Hepatocyte (in vitro differentiated cells): ENCODE results near the gene IL21R. TPM values are rescaled to one million over a fixed set of nuclear protein-coding genes. Genes with fewer than 3 reads are reported as not detected.

Source experiments
- DNase-seq: peaks from one replicate; pipeline ENCODE4 v3.0.0-alpha.2; 2016; ENCODE audit warnings: low spot score
- H2AFZ ChIP-seq: fragments of 200-600 bp; sonication (generic); 2 replicates; pipeline ENCODE4 v1.6.0; 2016; ENCODE audit warnings: antibody characterized with exemption, mild to moderate bottlenecking
- H3K27ac ChIP-seq: fragments of 200-600 bp; sonication (generic); 2 replicates; pipeline ENCODE4 v1.5.1; 2016; ENCODE audit warnings: mild to moderate bottlenecking
- H3K27me3 ChIP-seq: fragments of 200-600 bp; sonication (generic); 2 replicates; pipeline ENCODE4 v1.6.1; 2016
- H3K36me3 ChIP-seq: fragments of 200-600 bp; sonication (generic); replicated peaks from 2 replicates; pipeline ENCODE4 v1.5.1; 2016; ENCODE audit warnings: low read depth; ENCODE audit not compliant: insufficient read depth
- H3K4me1 ChIP-seq: fragments of 200-600 bp; sonication (generic); 2 replicates; pipeline ENCODE4 v1.5.1; 2016; ENCODE audit warnings: mild to moderate bottlenecking, moderate library complexity; ENCODE audit not compliant: insufficient read depth
- H3K4me2 ChIP-seq: fragments of 200-600 bp; sonication (generic); 2 replicates; pipeline ENCODE4 v1.6.0; 2016
- H3K4me3 ChIP-seq: fragments of 200-600 bp; sonication (generic); 2 replicates; pipeline ENCODE4 v1.5.1; 2016; ENCODE audit warnings: mild to moderate bottlenecking
- H3K79me2 ChIP-seq: fragments of 200-600 bp; sonication (generic); 2 replicates; pipeline ENCODE4 v1.6.0; 2017; ENCODE audit warnings: mild to moderate bottlenecking
- H3K9me2 ChIP-seq: fragments of 200-600 bp; sonication (generic); replicated peaks from 2 replicates; pipeline ENCODE4 v1.6.0; 2017; ENCODE audit warnings: mild to moderate bottlenecking; ENCODE audit not compliant: insufficient read depth
- H3K9me3 ChIP-seq: fragments of 200-600 bp; sonication (generic); 2 replicates; pipeline ENCODE4 v1.5.1; 2016; ENCODE audit warnings: low read depth, mild to moderate bottlenecking
- H4K20me1 ChIP-seq: fragments of 200-600 bp; sonication (generic); 2 replicates; pipeline ENCODE4 v1.6.0; 2016; ENCODE audit warnings: mild to moderate bottlenecking; ENCODE audit not compliant: insufficient read depth, poor library complexity, severe bottlenecking
- CTCF ChIP-seq: fragments of 200-600 bp; sonication (generic); IDR thresholded peaks from 2 replicates; pipeline ENCODE4 v1.5.1; 2016; ENCODE audit warnings: antibody characterized with exemption, mild to moderate bottlenecking; ENCODE audit not compliant: poor library complexity
- EZH2 ChIP-seq: fragments of 200-600 bp; sonication (generic); IDR thresholded peaks from 2 replicates; pipeline ENCODE4 v1.6.1; 2016; ENCODE audit warnings: antibody characterized with exemption, mild to moderate bottlenecking, borderline replicate concordance
- EZH2phosphoT487 ChIP-seq: fragments of 200-600 bp; sonication (generic); IDR thresholded peaks from one replicate; pipeline ENCODE4 v1.6.1; 2018; ENCODE audit warnings: antibody characterized with exemption, mild to moderate bottlenecking, low read depth, moderate library complexity; ENCODE audit not compliant: unreplicated experiment, severe bottlenecking
- WGBS: methylation state at CpG from one replicate; pipeline ENCODE4 v1.1.6; 2016; ENCODE audit warnings: low lambda C conversion rate; ENCODE audit errors: missing lambda C conversion rate; 5-methylcytosine and 5-hydroxymethylcytosine counted together
- polyA plus RNA-seq: library from polyadenylated mRNA; unstranded; fragments of >200 nt; fragmentation: Nextera tagmentation; extraction: Ambion mirVana; gene quantifications from 2 replicates; pipeline ENCODE4 v1.2.1, GENCODE V29; 2016
- total RNA-seq: library from RNA; depleted of rRNA; stranded (reverse); fragments of >200 nt; gene quantifications from 2 replicates; pipeline ENCODE4 v1.2.3, GENCODE V29; 2014

IL21R gene
- total and polyA plus RNA-seq, 2 experiments from 2014 or later = 0.10 TPM; not detected in 1

- Histone ChIP-seq H3K27me3 (no peaks in the 10 kb centered on the region), H3K4me2 (no peak overlapping the region), H3K79me2 (no peaks in the 10 kb centered on the region), H3K27ac (no peak overlapping the region), H3K9me2 (no peaks in the 10 kb centered on the region), H2AFZ (no peak overlapping the region), H4K20me1 (no peaks in the 10 kb centered on the region), H3K9me3 (no peaks in the 10 kb centered on the region), H3K4me1 (no peaks in the 10 kb centered on the region), H3K4me3 (no peak overlapping the region), H3K36me3 (no peaks in the 10 kb centered on the region)
- WGBS = 96% methylated on average over 8 of the region's 8 CpGs
- TF ChIP-seq EZH2phosphoT487 = no peak
- no peak for TF ChIP-seq CTCF
- no peak for DNase-seq
These were observed 2.8 kb upstream of the IL21R start for GRCh38 chr16:27398894-27399853.

- Histone ChIP-seq H3K27me3 (no peaks in the 10 kb centered on the region), H3K4me1 (no peaks in the 10 kb centered on the region), H3K79me2 (no peaks in the 10 kb centered on the region), H3K4me2 (no peak overlapping the region), H2AFZ (no peak overlapping the region), H3K9me3 (no peaks in the 10 kb centered on the region), H3K4me3 (no peak overlapping the region), H3K27ac (no peak overlapping the region), H4K20me1 (no peaks in the 10 kb centered on the region), H3K9me2 (no peaks in the 10 kb centered on the region), H3K36me3 (no peaks in the 10 kb centered on the region)
- WGBS = 94% methylated on average over 2 of the region's 2 CpGs
- DNase-seq = no peak
- TF ChIP-seq EZH2phosphoT487 = no peak
- TF ChIP-seq CTCF = no peak
- no peak for TF ChIP-seq EZH2
These were observed 2.0 kb upstream of the IL21R start for GRCh38 chr16:27399969-27400368.

DNA sequence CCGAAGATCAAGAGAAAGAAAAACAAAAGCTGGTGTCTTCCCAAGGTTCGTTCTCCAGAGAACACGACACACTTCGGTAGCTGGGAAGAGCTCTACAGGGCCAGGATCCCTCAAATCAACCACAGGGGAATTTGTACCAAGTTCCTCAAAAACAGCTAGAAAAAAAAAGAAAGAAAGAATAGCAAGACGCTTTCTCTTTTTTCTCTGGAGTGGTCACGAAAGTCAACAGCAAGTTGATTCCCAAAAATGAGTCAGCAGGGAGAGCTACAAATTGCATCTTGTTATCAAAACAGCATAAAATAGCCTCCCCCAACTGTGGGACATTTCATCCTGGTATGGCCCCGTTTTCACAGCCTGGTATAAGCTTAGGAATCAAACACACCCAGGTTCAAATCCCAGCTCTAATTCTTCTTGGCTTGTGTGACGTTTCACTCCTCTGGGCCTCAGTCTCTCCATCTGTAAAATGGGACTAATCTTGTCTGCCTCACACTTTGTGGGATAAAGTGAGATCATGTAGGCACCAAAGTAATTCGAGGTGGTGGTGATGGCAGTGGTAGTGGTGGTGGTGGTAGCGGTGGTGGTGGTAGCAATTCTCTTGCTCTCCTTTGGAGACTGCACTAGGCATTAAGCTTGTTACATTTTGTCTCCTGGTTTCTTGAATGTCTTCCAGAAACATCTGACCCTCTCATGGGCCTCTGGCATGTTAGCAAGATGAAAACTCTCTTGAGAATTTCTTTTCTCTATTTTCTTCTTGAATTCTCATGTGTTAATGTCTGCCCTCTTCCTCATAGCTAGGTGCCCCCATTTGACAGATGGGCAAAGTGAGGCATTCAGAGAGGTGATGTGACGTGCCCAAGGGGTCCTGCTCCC is 988 bp upstream of the IL21R start:
- no peaks in the 10 kb centered on the region for H3K27me3 ChIP-seq
- no peak overlapping the region for H3K4me2 ChIP-seq
- no peak overlapping the region for H3K4me3 ChIP-seq
- H3K36me3 ChIP-seq = no peaks in the 10 kb centered on the region
- H3K9me2 ChIP-seq = no peaks in the 10 kb centered on the region
- H3K4me1 ChIP-seq = no peaks in the 10 kb centered on the region
- no peaks in the 10 kb centered on the region for H3K79me2 ChIP-seq
- H3K27ac ChIP-seq = no peak overlapping the region
- no peaks in the 10 kb centered on the region for H4K20me1 ChIP-seq
- no peaks in the 10 kb centered on the region for H3K9me3 ChIP-seq
- TF ChIP-seq EZH2phosphoT487 (no peak), EZH2 (no peak), CTCF (no peak)
- H2AFZ ChIP-seq = no peak overlapping the region
- WGBS = 54% methylated on average over 11 of the region's 11 CpGs
- no peak for DNase-seq
